ENCODE data around the gene SYCP2L.
"Not testable (repeated sequence)": the region's sequence is repeated elsewhere in the genome, so short reads cannot be mapped to it uniquely, and the experiment has no call there.

The SYCP2L gene

DNA sequence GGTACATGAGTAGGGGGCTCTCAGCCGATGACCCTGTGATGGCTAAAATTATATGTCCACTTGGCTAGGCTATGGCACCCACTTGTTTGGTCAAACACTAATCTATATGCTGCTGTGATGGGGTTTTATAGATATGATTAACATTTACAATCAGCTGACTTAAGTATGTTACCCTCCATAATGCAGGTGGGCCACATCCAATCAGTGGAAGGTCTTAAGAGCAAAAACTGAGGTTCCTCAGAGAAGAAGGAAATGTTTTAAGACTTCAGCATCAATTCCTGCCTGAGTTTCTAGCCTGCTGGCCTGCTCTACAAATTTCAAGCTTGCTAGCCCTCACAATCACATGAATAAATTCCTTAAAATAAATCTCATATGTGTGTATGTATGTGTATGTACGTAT, 29.6 kb upstream of the SYCP2L start:
- in situ Hi-C loops (cut with HindIII; ENCODE audit: low pct_ligation_motif_present, low sequenced_read_pairs) = no loop called here
- no peak overlapping the region for H3K27ac ChIP-seq
- H3K36me3 ChIP-seq (replicated peaks) = no peaks in the 10 kb centered on the region
- TF ChIP-seq, protein P1, sequence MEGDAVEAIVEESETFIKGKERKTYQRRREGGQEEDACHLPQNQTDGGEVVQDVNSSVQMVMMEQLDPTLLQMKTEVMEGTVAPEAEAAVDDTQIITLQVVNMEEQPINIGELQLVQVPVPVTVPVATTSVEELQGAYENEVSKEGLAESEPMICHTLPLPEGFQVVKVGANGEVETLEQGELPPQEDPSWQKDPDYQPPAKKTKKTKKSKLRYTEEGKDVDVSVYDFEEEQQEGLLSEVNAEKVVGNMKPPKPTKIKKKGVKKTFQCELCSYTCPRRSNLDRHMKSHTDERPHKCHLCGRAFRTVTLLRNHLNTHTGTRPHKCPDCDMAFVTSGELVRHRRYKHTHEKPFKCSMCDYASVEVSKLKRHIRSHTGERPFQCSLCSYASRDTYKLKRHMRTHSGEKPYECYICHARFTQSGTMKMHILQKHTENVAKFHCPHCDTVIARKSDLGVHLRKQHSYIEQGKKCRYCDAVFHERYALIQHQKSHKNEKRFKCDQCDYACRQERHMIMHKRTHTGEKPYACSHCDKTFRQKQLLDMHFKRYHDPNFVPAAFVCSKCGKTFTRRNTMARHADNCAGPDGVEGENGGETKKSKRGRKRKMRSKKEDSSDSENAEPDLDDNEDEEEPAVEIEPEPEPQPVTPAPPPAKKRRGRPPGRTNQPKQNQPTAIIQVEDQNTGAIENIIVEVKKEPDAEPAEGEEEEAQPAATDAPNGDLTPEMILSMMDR (IDR thresholded peaks at IDR 0.05; ENCODE audit: low read depth, low read length, missing control alignments) = no peak
- no peak overlapping the region for H3K4me3 ChIP-seq (ENCODE audit: low read depth, low read length)
- no peak for DNase-seq
- no peaks in the 10 kb centered on the region for H3K27me3 ChIP-seq (replicated peaks)

DNA sequence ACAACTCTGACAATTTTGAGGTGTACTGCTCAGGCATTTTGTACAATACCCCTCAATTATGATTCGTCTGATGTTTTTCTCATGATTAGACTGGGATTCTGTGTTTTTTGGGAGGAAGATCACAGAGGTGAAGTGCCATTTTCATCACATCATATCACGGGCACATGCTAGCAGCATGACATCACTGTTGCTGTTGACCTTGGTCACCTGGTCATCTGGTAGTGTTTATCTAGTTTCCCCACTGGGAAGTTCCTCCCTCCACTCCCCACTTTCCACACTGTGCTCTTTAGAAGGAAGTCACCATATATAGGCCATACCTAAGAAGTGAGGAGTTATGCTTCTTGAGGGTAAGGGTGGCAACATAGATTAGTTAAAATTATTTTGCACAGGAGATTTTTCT, 25.8 kb upstream of the SYCP2L start:
- no peak overlapping the region for H3K27ac ChIP-seq
- H3K36me3 ChIP-seq (replicated peaks) = no peaks in the 10 kb centered on the region
- TF ChIP-seq, protein P1 (IDR thresholded peaks at IDR 0.05; ENCODE audit: low read depth, low read length, missing control alignments) = no peak
- no peaks in the 10 kb centered on the region for H3K27me3 ChIP-seq (replicated peaks)
- in situ Hi-C loops (cut with HindIII; ENCODE audit: low pct_ligation_motif_present, low sequenced_read_pairs) = no loop called here
- no peak for DNase-seq
- no peak overlapping the region for H3K4me3 ChIP-seq (ENCODE audit: low read depth, low read length)

DNA sequence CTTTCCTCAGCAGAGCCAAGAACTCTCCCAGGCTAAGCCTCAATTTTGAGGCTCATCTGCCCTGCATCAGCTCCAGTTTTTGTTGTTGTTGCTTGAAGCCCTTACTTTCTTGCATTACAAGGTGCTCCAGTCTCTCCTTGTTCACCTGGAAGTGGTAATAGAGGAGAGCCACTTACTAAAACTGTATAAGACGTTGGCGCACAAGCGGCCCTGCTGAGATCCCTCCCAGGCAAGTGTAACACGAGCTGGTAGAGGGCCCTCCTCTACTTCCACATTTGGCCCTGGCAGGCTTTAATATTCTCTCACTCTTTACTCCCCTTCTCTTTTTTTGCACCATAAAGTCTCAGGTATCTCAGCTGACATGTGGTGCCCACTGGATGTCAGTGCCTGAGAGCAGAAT, 24.5 kb upstream of the SYCP2L start:
- in situ Hi-C loops (cut with HindIII; ENCODE audit: low pct_ligation_motif_present, low sequenced_read_pairs) = no loop called here

DNA sequence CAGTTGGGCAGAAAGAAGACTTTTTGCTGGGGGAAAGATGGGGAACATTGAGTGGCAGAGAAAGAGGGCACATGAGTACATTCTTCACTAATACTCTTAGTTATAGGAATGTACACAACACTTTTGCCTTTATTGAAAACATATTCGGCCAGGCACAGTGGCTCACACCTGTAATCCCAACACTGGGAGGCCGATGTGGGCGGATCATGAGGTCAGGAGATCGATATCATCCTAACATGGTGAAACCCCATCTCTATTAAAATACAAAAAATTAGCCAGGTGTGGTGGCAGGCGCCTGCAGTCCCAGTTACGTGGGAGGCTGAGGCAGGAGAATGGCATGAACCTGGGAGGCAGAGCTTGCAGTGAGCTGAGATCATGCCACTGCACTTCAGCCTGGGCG, 23.8 kb upstream of the SYCP2L start:
- in situ Hi-C loops (cut with HindIII; ENCODE audit: low pct_ligation_motif_present, low sequenced_read_pairs); H3K27me3 ChIP-seq (replicated peaks); H3K4me3 ChIP-seq (ENCODE audit: low read depth, low read length); H3K36me3 ChIP-seq (replicated peaks); H3K27ac ChIP-seq; DNase-seq: not testable (repeated sequence)

More for the DNA sequence above, 24.5 kb upstream of the SYCP2L start:
- Histone ChIP-seq H3K27ac (no peak overlapping the region), H3K36me3 (replicated peaks) (no peaks in the 10 kb centered on the region), H3K27me3 (replicated peaks) (no peaks in the 10 kb centered on the region), H3K4me3 (ENCODE audit: low read depth, low read length) (no peak overlapping the region)
- TF ChIP-seq, protein P1 (IDR thresholded peaks at IDR 0.05; ENCODE audit: low read depth, low read length, missing control alignments) = no peak
- no peak for DNase-seq

DNA sequence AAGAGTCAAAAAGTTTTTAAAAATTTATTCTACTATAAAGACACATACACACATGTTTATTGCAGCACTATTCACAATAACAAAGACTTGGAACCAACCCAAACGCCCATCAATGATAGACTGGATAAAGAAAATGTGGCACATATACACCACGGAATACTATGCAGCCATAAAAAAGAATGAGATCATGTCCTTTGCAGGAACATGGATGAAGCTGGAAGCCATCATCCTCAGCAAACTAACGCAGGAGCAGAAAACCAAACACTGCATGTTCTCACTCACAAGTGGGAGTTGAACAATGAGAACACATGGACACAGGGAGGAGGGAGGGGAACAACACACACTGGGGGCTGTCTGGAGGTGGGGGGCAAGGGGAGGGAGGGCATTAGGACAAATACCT, 20.1 kb upstream of the SYCP2L start:
- H3K27ac ChIP-seq; DNase-seq; in situ Hi-C loops (cut with HindIII; ENCODE audit: low pct_ligation_motif_present, low sequenced_read_pairs); H3K4me3 ChIP-seq (ENCODE audit: low read depth, low read length); H3K27me3 ChIP-seq (replicated peaks); H3K36me3 ChIP-seq (replicated peaks): not testable (repeated sequence)

DNA sequence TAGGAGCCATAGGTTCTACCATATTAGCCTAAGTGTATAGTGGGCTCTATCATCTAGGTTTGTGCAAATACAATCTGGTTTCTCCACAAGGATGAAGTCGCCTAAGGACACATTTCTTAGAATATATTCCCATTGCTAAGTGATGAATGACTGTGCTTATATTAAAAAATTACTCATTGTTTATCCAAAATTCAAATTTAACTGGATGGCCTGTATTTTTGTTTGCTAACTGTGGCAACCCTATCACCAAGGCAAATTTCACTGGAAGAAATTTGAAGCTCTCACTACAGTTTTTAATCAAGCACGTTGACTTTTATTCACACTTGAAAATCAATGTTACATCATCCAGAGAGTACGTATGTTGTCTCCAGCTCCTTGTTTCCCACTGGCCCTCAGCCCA, 18.9 kb upstream of the SYCP2L start:
- in situ Hi-C loops (cut with HindIII; ENCODE audit: low pct_ligation_motif_present, low sequenced_read_pairs) = no loop called here
- DNase-seq = no peak

DNA sequence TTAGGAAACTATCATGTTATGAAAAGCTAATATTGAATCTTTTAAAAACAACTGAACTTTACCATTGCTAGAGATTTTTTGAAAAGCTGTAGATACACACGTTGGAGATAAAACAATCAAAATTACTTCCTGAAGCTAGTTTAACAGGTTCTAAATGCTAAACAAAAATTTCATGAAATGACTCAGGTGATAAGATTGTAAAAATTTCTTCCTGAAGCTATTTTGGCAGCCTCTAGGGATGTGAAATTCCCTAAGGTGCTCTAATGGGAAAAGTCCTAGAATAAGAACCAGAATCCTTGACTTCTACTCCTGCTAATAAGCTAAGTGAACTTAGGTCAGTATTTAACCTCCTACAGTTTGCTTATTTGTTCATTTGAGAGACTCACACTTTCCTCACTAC, 13.5 kb upstream of the SYCP2L start:
- H3K36me3 ChIP-seq (replicated peaks) = no peaks in the 10 kb centered on the region
- H3K27me3 ChIP-seq (replicated peaks) = peaks cover 1% of the 10 kb centered on the region
- TF ChIP-seq, protein P1 (IDR thresholded peaks at IDR 0.05; ENCODE audit: low read depth, low read length, missing control alignments) = no peak
- H3K4me3 ChIP-seq (ENCODE audit: low read depth, low read length) = no peak overlapping the region
- no peak overlapping the region for H3K27ac ChIP-seq
- in situ Hi-C loops (cut with HindIII; ENCODE audit: low pct_ligation_motif_present, low sequenced_read_pairs) = no loop called here
- DNase-seq = no peak

More for the DNA sequence above, 18.9 kb upstream of the SYCP2L start:
- no peak overlapping the region for H3K4me3 ChIP-seq (ENCODE audit: low read depth, low read length)
- H3K27me3 ChIP-seq (replicated peaks) = no peaks in the 10 kb centered on the region
- TF ChIP-seq, protein P1 (IDR thresholded peaks at IDR 0.05; ENCODE audit: low read depth, low read length, missing control alignments) = no peak
- no peak overlapping the region for H3K27ac ChIP-seq
- no peaks in the 10 kb centered on the region for H3K36me3 ChIP-seq (replicated peaks)
